GM12878 (cell line): ENCODE data around the gene OSBPL10. TPM values are rescaled to one million over a fixed set of nuclear protein-coding genes. Genes with fewer than 3 reads are reported as not detected.

ENCODE experiments used
- ATAC-seq: fragments of 200-7000 bp; cut with Tn5 transposase; 3 replicates; pipeline ENCODE4 v1.9.1; 2020; ENCODE audit warnings: mild to moderate bottlenecking, moderate library complexity
- BruUV-seq: library from RNA; stranded (reverse); fragments of 400-500 nt; replicated peaks from 2 replicates; lab custom pipeline; 2021; lab: Mats Ljungman, UMichigan
- CTCF ChIA-PET: fragments of 300-600 bp; sonication (Branson Sonifier 250); formaldehyde crosslinking; extraction: SDS; loops from one replicate; lab custom pipeline; 2021; ENCODE audit warnings: inconsistent platforms; lab: Yijun Ruan, JAX
- POLR2A ChIA-PET: fragments of 350-600 bp; formaldehyde crosslinking; extraction: SDS; loops from one replicate; lab custom pipeline; 2021; ENCODE audit warnings: inconsistent platforms; lab: Charles Lee
- RAD21 ChIA-PET: fragments of 300-600 bp; sonication (Branson Sonifier 250); formaldehyde crosslinking; loops from one replicate; lab custom pipeline; 2023; ENCODE audit warnings: antibody characterized with exemption; ENCODE audit not compliant: unreplicated experiment; lab: Charles Lee
- SMC1A ChIA-PET: fragments of 300-600 bp; sonication (Branson Sonifier 250); formaldehyde crosslinking; loops from one replicate; lab custom pipeline; 2023; ENCODE audit not compliant: unreplicated experiment, uncharacterized antibody; lab: Charles Lee
- DNase-seq: peaks from one replicate; pipeline ENCODE4 v3.0.0-alpha.2; 2011; ENCODE audit warnings: low read depth, low spot score
- FAIRE-seq: peaks from 3 replicates; lab custom pipeline; 2011; peaks lifted over from hg19 to GRCh38; lab: Jason Lieb, UNC
- H2AFZ ChIP-seq: 2 replicates; pipeline ENCODE4 v1.6.0; 2011; ENCODE audit warnings: low read depth, low read length, control low read depth; ENCODE audit not compliant: control insufficient read depth
- H3K27ac ChIP-seq: 2 replicates; pipeline ENCODE4 v1.5.1; 2011; ENCODE audit warnings: control low read depth; ENCODE audit not compliant: control insufficient read depth, insufficient read depth
- H3K27me3 ChIP-seq, 2 experiments: replicated peaks in 1 of 2; 2 replicates each; pipeline versions ENCODE4 v1.6.0 to v1.6.1; 2011; ENCODE audit warnings: low read length in 1 of 2; ENCODE audit not compliant: control insufficient read depth in 2 of 2, insufficient read depth in 2 of 2
- H3K36me3 ChIP-seq, 2 experiments: 2 replicates each; pipeline ENCODE4 v1.5.1; 2011; ENCODE audit warnings: low read length in 1 of 2; ENCODE audit not compliant: control insufficient read depth in 2 of 2, insufficient read depth in 2 of 2
- H3K4me1 ChIP-seq: 2 replicates; pipeline ENCODE4 v1.6.1; 2011; ENCODE audit warnings: mild to moderate bottlenecking, low read length, moderate library complexity, mixed read lengths; ENCODE audit not compliant: control insufficient read depth, insufficient read depth
- H3K4me2 ChIP-seq: 2 replicates; pipeline ENCODE4 v1.6.0; 2011; ENCODE audit warnings: control low read depth; ENCODE audit not compliant: control insufficient read depth, insufficient read depth
- H3K4me3 ChIP-seq: fragments of 200-600 bp; sonication (generic); 2 replicates; pipeline ENCODE4 v1.5.1; 2016
- H3K79me2 ChIP-seq: 2 replicates; pipeline ENCODE4 v1.6.0; 2011; ENCODE audit warnings: low read length; ENCODE audit not compliant: control insufficient read depth, insufficient read depth
- H3K9ac ChIP-seq: 2 replicates; pipeline ENCODE4 v1.8.0; 2011; ENCODE audit warnings: low read length, control low read depth, mixed read lengths; ENCODE audit not compliant: control insufficient read depth, insufficient read depth
- H3K9me3 ChIP-seq: replicated peaks from 3 replicates; pipeline ENCODE4 v1.5.1; 2011; ENCODE audit warnings: mild to moderate bottlenecking, low read length; ENCODE audit not compliant: control insufficient read depth, insufficient read depth
- H4K20me1 ChIP-seq: 2 replicates; pipeline ENCODE4 v1.6.0; 2011; ENCODE audit not compliant: control insufficient read depth, insufficient read depth
- ATF7 ChIP-seq: fragments of 450-650 bp; IDR thresholded peaks from 2 replicates; pipeline ENCODE4 v1.6.1; 2016; ENCODE audit warnings: low read depth, mild to moderate bottlenecking
- BACH1 ChIP-seq: fragments of 450-650 bp; IDR thresholded peaks from 2 replicates; pipeline ENCODE4 v1.6.1; 2017; ENCODE audit warnings: mild to moderate bottlenecking, borderline replicate concordance
- CTCF ChIP-seq, 3 experiments: IDR thresholded peaks in 2 of 3; conservative IDR thresholded peaks in 1 of 3; 2 replicates each; pipeline ENCODE4 v1.5.1; 2011; ENCODE audit warnings: low read depth in 3 of 3, low read length in 3 of 3, mild to moderate bottlenecking in 3 of 3, control low read depth in 2 of 3, moderate library complexity in 2 of 3, inconsistent platforms in 1 of 3, mixed read lengths in 1 of 3; ENCODE audit not compliant: control insufficient read depth in 2 of 3, insufficient read depth in 1 of 3; ENCODE audit errors: extremely low read depth in 1 of 3
- E4F1 ChIP-seq: fragments of 450-650 bp; IDR thresholded peaks from 2 replicates; pipeline ENCODE4 v1.6.1; 2018; ENCODE audit warnings: borderline replicate concordance, mild to moderate bottlenecking; ENCODE audit not compliant: partially characterized antibody
- ELK1 ChIP-seq: IDR thresholded peaks from 2 replicates; pipeline ENCODE4 v1.6.1; 2012; ENCODE audit warnings: low read depth, low read length, improper control_type of control experiment
- IKZF1 ChIP-seq: fragments of 450-650 bp; conservative IDR thresholded peaks from 2 replicates; pipeline ENCODE4 v1.6.1; 2017; ENCODE audit warnings: antibody characterized with exemption, mild to moderate bottlenecking
- MEF2A ChIP-seq: IDR thresholded peaks from 2 replicates; pipeline ENCODE4 v1.6.1; 2011; ENCODE audit warnings: low read depth, mild to moderate bottlenecking, low read length, moderate library complexity; ENCODE audit not compliant: insufficient read depth
- NFIC ChIP-seq: IDR thresholded peaks from 2 replicates; pipeline ENCODE4 v1.6.1; 2012; ENCODE audit warnings: low read depth, mild to moderate bottlenecking, inconsistent platforms, low read length, moderate library complexity
- NRF1 ChIP-seq: conservative IDR thresholded peaks from 2 replicates; pipeline ENCODE4 v1.6.1; 2011; ENCODE audit warnings: mild to moderate bottlenecking, low read depth, low read length, improper control_type of control experiment
- POU2F2 ChIP-seq: IDR thresholded peaks from 3 replicates; pipeline ENCODE4 v1.6.1; 2011; ENCODE audit warnings: low read depth, mild to moderate bottlenecking, low read length, borderline replicate concordance
- RB1 ChIP-seq: fragments of 450-650 bp; formaldehyde crosslinking; IDR thresholded peaks from 2 replicates; pipeline ENCODE4 v1.6.1; 2017; ENCODE audit warnings: mild to moderate bottlenecking, borderline replicate concordance
- SP1 ChIP-seq: IDR thresholded peaks from one replicate; pipeline ENCODE4 v1.6.1; 2011; ENCODE audit warnings: low read depth, low read length
- WGBS: methylation state at CpG from one replicate; pipeline ENCODE4 v1.1.6; 2016; ENCODE audit warnings: low lambda C conversion rate; ENCODE audit not compliant: insufficient replicate concordance, insufficient coverage; ENCODE audit errors: missing lambda C conversion rate; 5-methylcytosine and 5-hydroxymethylcytosine counted together
- in situ Hi-C: fragments of 300-500 bp; cut with MboI; formaldehyde crosslinking; loops from 9 replicates; pipeline ENCODE4 v1.14.3; 2018; ENCODE audit warnings: mixed read lengths
- intact Hi-C: fragments of 100-400 bp; cut with micrococcal nuclease; formaldehyde crosslinking; loops from one replicate; pipeline ENCODE4 v1.14.2; 2022; ENCODE audit not compliant: unreplicated experiment
- polyA plus RNA-seq, 11 experiments: library from polyadenylated mRNA; depleted of rRNA in 4 of 11; unstranded in 6 of 11; stranded (reverse) in 5 of 11; fragments of >200 nt; fragmentation: Nextera tagmentation in 4 of 11; fragmentation: Illumina TruSeq in 1 of 11; extraction: Ambion mirVana in 4 of 11; extraction: Trizol in 1 of 11; gene quantifications; 1 replicate in 1 of 11; 2 replicates in 10 of 11; pipeline versions ENCODE4 v1.2.1 to v1.2.3, GENCODE V29; 2011 to 2016; ENCODE audit warnings: inconsistent platforms in 2 of 11, missing spikeins in 2 of 11, low read depth in 1 of 11
- total RNA-seq, 4 experiments: library from RNA; depleted of rRNA in 3 of 4; stranded (reverse); fragments of >200 nt in 3 of 4; fragmentation: Illumina TruSeq in 1 of 4; extraction: Trizol in 1 of 4; gene quantifications; 2 replicates each; pipeline versions ENCODE4 v1.2.1 to v1.2.3, GENCODE V29; 2013 to 2021

OSBPL10 gene
- total and polyA plus RNA-seq, 10 of the 15 experiments (the other 5 are each of a cell fraction or from before 2014, with no cell fraction given), result 0.03 to 0.25 (median 0.09) TPM; not detected in 5

- H3K9me3 ChIP-seq, result no peaks in the 10 kb centered on the region
- in situ Hi-C loops (no loop called here), intact Hi-C loops (no loop called here)
- H2AFZ ChIP-seq, result no peak overlapping the region
- BruUV-seq, result no TSS peak
- ATAC-seq, result no peak
- CTCF ChIA-PET, result no interaction called here
- TF ChIP-seq E4F1, result no peak
- TF ChIP-seq BACH1, result no peak
- TF ChIP-seq SP1, result no peak
- no peak for FAIRE-seq
- H3K79me2 ChIP-seq, result no peaks in the 10 kb centered on the region
- H3K27me3 ChIP-seq, result peaks cover 0 to 2% of the 10 kb centered on the region in 2 experiments; a peak in 2 of 4 replicates
- no peak for DNase-seq
- no peaks in the 10 kb centered on the region for H3K36me3 ChIP-seq
- POLR2A ChIA-PET, result no interaction called here
- H3K4me2 ChIP-seq, result no peak overlapping the region
- H3K27ac ChIP-seq, result no peak overlapping the region
- H3K4me1 ChIP-seq, result no peaks in the 10 kb centered on the region
- no peak overlapping the region for H3K4me3 ChIP-seq
- no peaks in the 10 kb centered on the region for H4K20me1 ChIP-seq
- RAD21 ChIA-PET, result no interaction called here
- H3K9ac ChIP-seq, result no peak overlapping the region
- SMC1A ChIA-PET, result no interaction called here
Measured at GRCh38 chr3:31848911-31849310, 132.2 kb downstream of the OSBPL10 start.

- CTCF ChIA-PET, result no interaction called here
- WGBS, result 44% methylated on average over 6 of the region's 6 CpGs
- in situ Hi-C loops (no loop called here), intact Hi-C loops (no loop called here)
- H3K36me3 ChIP-seq, result no peaks in the 10 kb centered on the region
- FAIRE-seq, result no peak
- no peaks in the 10 kb centered on the region for H4K20me1 ChIP-seq
- no peak for ATAC-seq
- H2AFZ ChIP-seq, result no peak overlapping the region
- H3K4me2 ChIP-seq, result no peak overlapping the region
- no peak for DNase-seq
- H3K79me2 ChIP-seq, result no peaks in the 10 kb centered on the region
- POLR2A ChIA-PET, result no interaction called here
- BruUV-seq, result no TSS peak
- no peak overlapping the region for H3K9ac ChIP-seq
- peaks cover 0 to 2% of the 10 kb centered on the region in 2 experiments; a peak in 2 of 4 replicates for H3K27me3 ChIP-seq
- SMC1A ChIA-PET, result no interaction called here
- no peak overlapping the region for H3K4me3 ChIP-seq
- no peaks in the 10 kb centered on the region for H3K9me3 ChIP-seq
- RAD21 ChIA-PET, result no interaction called here
- H3K4me1 ChIP-seq, result no peaks in the 10 kb centered on the region
- no peak overlapping the region for H3K27ac ChIP-seq
- TF ChIP-seq RB1 (no peak), NFIC (no peak), ATF7 (no peak), IKZF1 (no peak), CTCF (IDR thresholded peaks at IDR 0.05 in 2 of 3, conservative IDR thresholded peaks at IDR 0.05 in 1 of 3; ENCODE audit: control insufficient read depth in 2 of 3, extremely low read depth in 1 of 3, insufficient read depth in 1 of 3, low read depth in 3 of 3, low read length in 3 of 3) (no peak), POU2F2 (no peak), NRF1 (no peak), BACH1 (no peak), MEF2A (no peak), ELK1 (no peak)
Measured at GRCh38 chr3:31848163-31848818, 132.8 kb downstream of the OSBPL10 start.
